ENCODE measurements around the gene METTL8. TPM values are rescaled to one million over a fixed set of nuclear protein-coding genes. Genes with fewer than 3 reads are reported as not detected.

The METTL8 gene
- total RNA-seq, 1 donor from 2014 or later, result 31.5 TPM

DNA sequence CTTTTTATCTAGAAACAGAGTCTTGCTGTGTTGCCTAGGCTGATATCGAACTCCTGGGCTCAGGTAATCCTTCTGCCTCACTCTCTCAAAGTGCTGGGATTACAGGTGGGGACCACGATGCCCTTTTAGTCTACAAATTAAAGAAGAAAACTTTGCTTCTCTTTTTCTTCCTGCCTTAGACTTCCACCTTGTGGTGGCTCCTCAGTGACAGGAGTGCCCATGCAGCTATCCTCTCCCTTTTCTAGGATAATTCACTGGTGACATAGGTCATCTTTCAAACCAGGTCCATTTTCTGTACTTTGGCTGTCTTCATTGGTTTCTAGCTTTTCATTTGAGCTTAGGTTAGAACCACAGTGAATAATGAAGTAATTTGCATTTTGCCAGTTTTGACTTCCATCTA is 13.9 kb upstream of the METTL8 start:
- no peak overlapping the region for H3K4me3 ChIP-seq (ENCODE audit: low read depth, low read length)
- TF ChIP-seq CTCF (conservative IDR thresholded peaks at IDR 0.05; ENCODE audit: low read depth, low read length), result peak; percentile 23
- no peak for DNase-seq (ENCODE audit: low read depth)

- DNase-seq (ENCODE audit: low read depth), result no peak
- no peak for TF ChIP-seq CTCF (conservative IDR thresholded peaks at IDR 0.05; ENCODE audit: low read depth, low read length)
- no peak overlapping the region for H3K4me3 ChIP-seq (ENCODE audit: low read depth, low read length)
Measured at GRCh38 chr2:171441470-171441869, 7.7 kb upstream of the METTL8 start.

DNA sequence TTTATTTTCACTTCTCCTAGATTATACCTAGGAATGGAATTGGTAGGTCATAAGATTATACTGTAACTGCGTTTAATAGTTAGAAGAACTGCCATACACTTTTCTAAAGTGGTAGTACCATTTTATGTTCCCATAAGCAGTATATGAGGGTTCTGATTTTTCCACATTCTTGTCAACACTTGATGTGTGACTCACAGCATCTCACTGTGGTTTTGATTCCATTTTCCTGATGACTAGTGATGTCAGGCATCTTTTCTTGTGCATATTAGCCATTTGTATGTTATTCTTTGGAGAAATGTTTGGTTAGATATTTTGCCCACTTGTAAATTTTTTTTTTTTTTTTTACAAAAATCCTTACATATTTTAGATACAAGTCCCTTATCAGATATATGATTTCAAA is 2.5 kb upstream of the METTL8 start:
- no peak for TF ChIP-seq CTCF (conservative IDR thresholded peaks at IDR 0.05; ENCODE audit: low read depth, low read length)
- H3K4me3 ChIP-seq (ENCODE audit: low read depth, low read length), result no peak overlapping the region
- no peak for DNase-seq (ENCODE audit: low read depth)

DNA sequence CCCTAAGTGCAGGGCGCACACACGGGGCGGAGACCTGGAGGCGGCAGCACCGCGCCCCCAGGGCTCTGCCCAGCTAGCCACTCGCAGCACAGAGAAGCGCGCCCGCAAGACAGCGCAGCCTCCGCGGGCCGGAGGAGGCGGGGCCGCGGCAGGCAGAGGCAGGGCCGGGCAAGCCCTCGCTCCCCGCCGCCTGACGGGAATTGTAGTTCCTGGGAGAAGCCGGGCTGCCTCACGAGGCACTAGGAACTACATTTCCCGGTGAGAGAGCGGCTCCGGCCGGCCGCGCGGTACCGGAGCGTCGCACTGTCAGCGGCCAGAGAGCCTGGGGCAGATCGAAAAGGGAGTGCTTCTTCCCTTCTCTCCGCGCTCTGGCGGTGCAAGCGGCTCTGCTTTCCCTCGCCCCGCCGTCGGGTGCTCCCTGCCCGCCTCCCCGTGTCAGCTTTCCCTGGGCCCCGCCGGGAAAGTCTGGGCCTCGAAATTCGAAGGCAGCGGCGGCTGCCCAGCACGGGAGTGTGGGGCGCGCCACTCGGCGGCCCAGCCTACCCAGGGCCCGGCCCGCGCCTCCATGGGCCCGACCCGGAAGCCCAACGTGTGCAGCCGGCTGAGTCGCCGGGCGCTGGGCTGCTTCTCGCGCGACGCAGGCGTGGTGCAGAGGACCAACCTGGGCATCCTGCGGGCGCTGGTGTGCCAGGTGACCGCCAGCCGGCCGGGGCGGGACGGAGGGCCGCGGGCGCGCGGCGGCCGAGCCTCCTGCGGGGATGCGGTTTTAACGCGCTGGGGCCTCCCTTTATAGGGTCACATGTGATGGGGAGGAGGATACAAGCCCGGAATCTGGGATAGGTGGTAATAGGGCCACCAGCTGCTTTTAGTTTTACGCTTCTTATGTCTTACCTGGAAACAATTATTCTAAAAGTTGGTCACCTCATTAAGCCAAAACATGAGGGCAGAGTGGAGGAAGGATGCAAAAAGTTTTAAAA is 511 bp upstream of the METTL8 start, which contains the start of gene DCAF17:
DCAF17 (plus strand) TSS at position 214 of the 977 bp plus-strand sequence; CDS start at position 566, 352 bp downstream.
- no peak for TF ChIP-seq CTCF (conservative IDR thresholded peaks at IDR 0.05; ENCODE audit: low read depth, low read length)
- no peak for DNase-seq (ENCODE audit: low read depth)

GRCh38 chr2:171432969-171433762 is 624 bp downstream of the METTL8 start:
- no peak for DNase-seq (ENCODE audit: low read depth)

More for the DNA sequence above, 511 bp upstream of the METTL8 start, which contains the start of gene DCAF17:
- peak within 1 kb of the TSS; percentile 84 for H3K4me3 ChIP-seq (ENCODE audit: low read depth, low read length)

More at GRCh38 chr2:171432969-171433762, 624 bp downstream of the METTL8 start:
- peak overlapping the region; percentile 84 for H3K4me3 ChIP-seq (ENCODE audit: low read depth, low read length)
- TF ChIP-seq CTCF (conservative IDR thresholded peaks at IDR 0.05; ENCODE audit: low read depth, low read length), result no peak
